Activated CD4-positive, alpha-beta T cell treated with anti-CD3 and anti-CD28 coated beads, Interleukin-2, amount 50 U/mL, for 1 hour (primary cell): ENCODE results near the gene EVC.
"Not testable (repeated sequence)": the region's sequence is repeated elsewhere in the genome, so short reads cannot be mapped to it uniquely, and the experiment has no call there.

Experiments
- DNase-seq: peaks from one replicate; pipeline ENCODE4 v3.0.0-alpha.2; 2020

EVC gene

GRCh38 chr4:5791654-5792053 is 80.7 kb downstream of the EVC start:
- DNase-seq, result no peak

- no peak for DNase-seq
These were observed 82.5 kb downstream of the EVC start for GRCh38 chr4:5793514-5793913.

DNA sequence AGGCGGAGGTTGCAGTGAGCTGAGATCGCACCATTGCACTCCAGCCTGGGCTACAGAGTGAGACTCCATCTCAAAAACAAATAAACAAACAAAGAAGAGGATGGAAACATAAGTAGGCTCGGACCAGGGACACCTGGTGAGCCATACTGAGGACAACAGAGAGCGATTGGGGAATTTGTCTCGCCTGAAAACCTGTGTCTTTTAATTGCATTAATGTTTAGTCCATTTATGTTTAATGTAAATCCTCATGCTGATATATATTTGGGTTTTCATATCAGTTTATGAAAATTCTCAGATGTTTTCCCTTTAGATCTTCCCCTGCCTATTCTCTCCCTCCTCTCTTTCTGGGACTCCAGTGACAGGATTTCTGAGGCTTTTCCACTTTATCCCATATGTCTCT is 84.6 kb downstream of the EVC start:
- DNase-seq, result no peak

GRCh38 chr4:5796976-5797375 is 86.0 kb downstream of the EVC start:
- DNase-seq, result no peak

GRCh38 chr4:5797866-5798265 is 86.9 kb downstream of the EVC start:
- DNase-seq, result no peak

DNA sequence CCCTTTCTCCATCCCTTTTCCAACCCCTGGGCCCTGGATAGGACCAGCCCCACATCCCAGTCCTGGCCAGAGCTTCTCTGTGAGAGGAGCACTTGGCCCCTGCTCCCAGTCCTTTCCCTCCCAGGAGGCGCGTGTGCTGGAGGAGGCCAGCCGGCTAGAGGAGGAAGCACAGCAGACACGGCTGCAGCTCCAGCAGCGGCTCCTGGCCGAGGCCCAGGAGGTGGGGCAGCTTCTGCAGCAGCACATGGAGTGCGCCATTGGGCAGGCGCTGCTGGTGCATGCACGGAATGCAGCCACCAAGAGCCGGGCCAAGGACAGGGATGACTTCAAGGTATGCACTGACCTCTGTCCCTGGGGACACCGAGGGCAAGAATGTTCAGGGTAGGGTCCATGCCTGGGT is 87.5 kb downstream of the EVC start:
- no peak for DNase-seq

DNA sequence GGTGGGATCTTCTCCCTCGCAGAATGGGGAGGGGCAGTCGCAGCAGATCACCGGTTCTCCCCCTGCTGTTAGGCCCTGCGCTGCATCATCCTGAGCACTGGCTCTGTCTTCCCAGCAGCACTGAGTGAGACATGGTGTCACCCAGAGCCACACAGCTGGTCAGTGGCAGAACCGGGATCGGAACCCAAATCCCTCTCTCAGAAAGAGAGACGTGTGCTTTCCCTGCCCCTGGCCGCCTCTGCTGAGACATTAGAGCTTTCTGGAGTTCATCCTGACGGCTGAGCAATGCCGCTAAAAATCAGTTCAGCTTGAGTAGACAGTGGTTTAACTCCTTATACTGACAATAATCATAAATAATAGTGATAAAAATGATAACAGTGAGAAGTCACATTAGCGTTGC is 87.9 kb downstream of the EVC start:
- DNase-seq, result no peak

DNA sequence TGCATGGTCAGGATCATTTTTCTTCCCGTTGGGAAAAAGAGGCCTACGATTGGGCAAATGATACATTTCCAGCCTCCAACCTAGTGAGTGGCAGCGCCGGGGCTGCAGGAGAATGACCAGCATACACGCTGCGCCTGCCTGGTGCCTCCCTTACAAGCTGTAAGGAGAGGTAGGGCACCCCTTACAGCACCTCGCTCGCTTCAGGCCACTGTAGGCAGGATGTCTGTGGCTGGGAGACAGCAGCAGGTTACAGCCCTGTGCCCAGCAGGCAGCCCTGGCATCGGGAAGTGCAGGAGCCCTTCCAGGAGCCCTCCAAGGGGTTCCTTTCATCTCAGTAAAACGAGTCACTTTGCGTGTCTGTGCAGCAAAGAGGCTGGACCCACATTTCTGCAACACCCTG is 88.4 kb downstream of the EVC start:
- no peak for DNase-seq

GRCh38 chr4:5800496-5800895 is 89.5 kb downstream of the EVC start:
- DNase-seq, result no peak

- no peak for DNase-seq
These were observed 90.7 kb downstream of the EVC start for GRCh38 chr4:5801696-5802095.

DNA sequence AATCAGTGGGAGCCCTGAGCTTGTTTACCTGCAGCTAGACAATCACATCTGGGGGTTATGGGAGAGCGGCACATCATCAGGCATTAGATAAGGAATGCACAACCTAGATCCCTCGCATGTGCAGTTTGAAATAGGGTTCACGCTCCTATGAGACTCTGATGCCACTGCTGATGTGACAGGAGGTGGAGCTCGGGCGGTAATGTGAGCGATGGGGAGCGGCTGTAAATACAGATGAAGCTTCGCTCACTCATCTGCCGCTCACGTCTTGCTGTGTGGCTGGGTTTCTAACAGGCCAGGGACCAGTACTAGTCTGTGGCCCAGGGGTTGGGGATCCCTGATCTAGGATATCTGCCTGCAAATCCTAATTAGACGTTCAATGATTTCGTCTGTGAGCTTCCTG is 91.6 kb downstream of the EVC start:
- no peak for DNase-seq

- no peak for DNase-seq
These were observed 93.7 kb downstream of the EVC start for GRCh38 chr4:5804656-5805055.

- DNase-seq, result no peak
These were observed 94.3 kb downstream of the EVC start for GRCh38 chr4:5805270-5805669.

DNA sequence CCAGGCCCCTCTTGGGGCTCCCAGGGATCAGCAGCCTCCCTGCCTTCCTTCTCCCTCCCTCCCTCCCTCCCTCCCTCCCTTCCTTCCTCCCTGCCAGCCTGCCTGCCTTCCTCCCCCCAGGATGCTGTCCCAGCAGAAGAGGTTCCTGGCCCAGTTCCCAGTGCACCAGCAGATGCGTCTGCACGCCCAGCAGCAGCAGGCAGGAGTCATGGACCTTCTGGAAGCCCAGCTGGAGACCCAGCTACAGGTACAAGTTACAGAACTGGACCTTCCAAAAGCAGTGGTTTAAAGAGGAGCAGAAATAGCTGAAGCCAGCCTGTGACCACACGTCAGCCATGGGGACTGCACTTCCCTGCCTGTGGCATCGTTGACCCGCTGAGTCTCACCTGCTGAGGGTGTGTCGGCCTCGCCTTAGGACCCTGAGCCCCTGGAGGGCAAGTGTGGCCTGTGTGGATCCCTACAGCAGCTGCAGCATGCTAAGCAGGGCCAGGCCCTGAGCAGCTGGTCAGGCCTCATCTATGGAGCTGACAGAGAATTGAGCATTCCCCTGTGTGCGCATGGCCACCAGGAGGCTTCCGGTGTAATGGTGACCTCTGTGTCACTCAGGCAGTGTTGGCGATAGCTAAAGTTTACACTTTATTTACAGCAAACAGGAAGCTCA is 97.2 kb downstream of the EVC start:
- no peak for DNase-seq

- DNase-seq, result no peak
These were observed 98.3 kb downstream of the EVC start for GRCh38 chr4:5809216-5809776.

DNA sequence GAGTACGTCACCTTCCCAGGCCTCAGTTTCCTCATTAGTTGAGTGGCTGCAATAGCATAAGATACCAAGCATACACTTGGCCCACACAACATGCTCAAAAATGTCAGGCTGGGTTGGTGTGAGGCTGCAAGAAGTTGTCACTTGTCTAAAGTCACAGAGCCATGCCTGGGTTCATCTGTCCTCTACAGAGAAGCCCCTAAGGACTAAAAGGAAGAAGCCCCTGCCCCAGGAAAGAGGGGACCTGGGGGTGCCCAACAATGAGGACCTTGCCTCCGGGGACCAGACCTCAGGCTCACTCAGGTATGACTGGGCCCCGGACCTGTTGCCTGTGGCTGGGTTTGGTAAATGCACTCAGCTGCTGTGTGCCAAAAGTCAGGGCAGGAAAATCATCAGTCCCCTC is 99.2 kb downstream of the EVC start:
- no peak for DNase-seq

- DNase-seq, result no peak
These were observed 99.9 kb downstream of the EVC start for GRCh38 chr4:5810770-5811430.

GRCh38 chr4:5812057-5812456 is 101.1 kb downstream of the EVC start:
- not testable (repeated sequence) for DNase-seq

DNA sequence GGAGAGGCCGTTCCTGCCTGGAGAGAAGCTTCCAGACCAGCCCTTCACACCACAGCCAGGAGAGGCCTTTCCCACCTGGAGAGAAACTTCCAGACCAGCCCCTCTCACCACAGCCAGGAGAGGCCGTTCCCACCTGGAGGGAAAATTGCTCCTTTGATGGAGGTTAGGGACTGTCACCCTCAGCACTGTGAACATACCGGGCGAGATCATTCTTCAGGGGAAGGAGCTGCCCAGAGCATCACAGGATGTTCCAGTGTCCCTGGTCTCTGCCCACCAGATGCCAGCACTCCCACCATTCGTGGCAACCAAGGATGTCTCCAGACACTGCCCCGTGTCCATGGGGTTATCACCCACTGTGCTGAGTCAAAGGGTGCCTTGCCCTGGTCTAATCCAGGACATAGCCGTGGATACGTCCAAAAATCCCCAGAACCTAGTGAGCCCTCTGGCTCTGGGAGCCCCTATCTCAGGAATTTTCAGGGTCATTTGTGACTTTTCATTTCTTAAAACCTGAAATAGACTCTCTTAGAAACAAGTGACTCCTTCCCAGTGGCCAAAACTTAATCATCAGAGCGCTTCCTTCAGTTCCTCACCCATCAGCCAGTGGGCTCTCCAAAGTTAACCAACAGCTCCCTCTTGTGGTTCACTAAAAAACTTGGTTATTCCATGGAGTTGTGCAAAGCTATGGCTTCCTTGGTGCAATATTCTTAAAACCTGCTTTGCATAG is 101.7 kb downstream of the EVC start:
- DNase-seq, result no peak

- no peak for DNase-seq
These were observed 102.9 kb downstream of the EVC start for GRCh38 chr4:5813882-5814255.

GRCh38 chr4:5814421-5814820 is 103.4 kb downstream of the EVC start:
- no peak for DNase-seq

GRCh38 chr4:5815641-5816040 is 104.6 kb downstream of the EVC start:
- no peak for DNase-seq

DNA sequence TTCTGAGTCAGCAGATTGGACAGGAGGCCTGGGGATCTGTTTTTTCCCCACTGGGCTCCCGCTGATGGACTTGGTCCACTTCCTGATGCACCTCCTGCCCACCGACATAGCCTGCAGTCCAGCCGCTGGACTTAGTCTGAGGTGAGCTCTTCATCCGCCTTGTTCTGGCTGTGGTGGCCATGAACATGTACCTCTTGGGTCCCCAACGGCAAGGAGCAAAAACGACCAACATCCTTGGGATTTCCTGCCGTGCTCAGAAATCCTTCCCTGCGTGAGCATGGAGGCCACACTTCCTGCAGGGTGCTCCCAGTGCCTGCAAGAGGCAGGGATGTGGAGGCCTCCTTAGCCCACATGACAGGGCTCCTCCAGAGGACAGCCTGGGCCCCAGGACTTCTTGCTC is 105.1 kb downstream of the EVC start:
- DNase-seq, result no peak

GRCh38 chr4:5816851-5817375 is 105.9 kb downstream of the EVC start:
- no peak for DNase-seq
